ENCODE measurements around the gene TSPAN14. TPM values are rescaled to one million over a fixed set of nuclear protein-coding genes. Genes with fewer than 3 reads are reported as not detected.

The TSPAN14 gene
- total RNA-seq, 1 experiment from 2014 or later: 40.4 TPM

DNA sequence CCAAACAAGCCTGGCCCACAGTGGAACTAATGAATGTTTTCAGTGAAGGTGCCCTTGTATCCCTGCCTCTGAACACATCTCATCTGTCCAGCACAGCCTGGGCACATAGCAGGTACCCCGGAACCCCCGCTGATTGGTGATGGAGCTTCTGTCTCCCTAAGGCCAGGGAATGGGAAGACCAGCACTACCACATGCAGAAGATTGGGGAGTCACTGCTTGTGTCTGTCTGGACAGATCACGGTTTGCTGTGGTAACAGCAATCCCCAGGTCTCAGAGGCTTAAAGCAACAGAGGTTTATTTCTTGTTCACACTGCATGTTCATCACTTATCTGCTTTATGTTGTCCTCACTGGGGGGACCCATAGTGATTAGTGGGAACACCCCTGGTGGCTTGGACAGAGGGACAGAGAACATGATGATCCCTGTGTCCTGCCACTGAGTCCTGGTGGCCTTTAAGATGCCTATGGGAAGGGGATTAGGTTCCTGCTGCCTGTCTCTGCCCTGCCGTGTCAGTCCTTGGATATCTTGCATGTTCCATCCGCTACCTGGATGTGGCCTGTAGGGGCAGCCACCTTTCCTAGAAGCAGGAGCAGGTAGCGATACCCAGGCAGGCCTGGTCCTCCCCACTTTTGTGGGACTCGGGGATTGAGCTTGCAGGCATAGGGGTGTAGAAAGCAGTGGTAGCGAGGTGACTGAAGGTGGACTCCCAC, 3.6 kb downstream of the TSPAN14 start:
- Histone ChIP-seq H3K9me3 (replicated peaks) (no peaks in the 10 kb centered on the region), H3K4me1 (peaks cover 43% of the 10 kb centered on the region), H3K27ac (no peak overlapping the region), H3K27me3 (no peaks in the 10 kb centered on the region), H3K4me3 (no peak overlapping the region), H3K36me3 (no peaks in the 10 kb centered on the region)
- no peak for DNase-seq

DNA sequence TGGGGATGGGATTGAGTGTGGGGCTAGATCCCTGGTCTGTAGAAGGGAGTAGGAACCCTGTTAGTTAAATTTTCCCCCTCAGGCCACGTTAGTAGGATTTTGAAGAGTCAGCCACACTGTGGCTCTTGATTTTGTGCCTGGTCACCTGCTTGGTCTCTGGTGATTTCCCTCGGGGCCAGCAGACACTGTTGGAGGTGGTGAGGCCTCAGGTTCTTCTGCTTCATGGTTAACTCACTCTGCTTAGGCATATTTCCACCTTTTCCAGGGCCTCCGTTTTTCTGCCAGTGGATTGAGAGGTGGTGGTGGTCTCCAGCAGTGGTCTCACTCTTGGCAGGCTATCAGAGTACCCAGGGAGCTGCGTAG, 4.1 kb downstream of the TSPAN14 start:
- no peaks in the 10 kb centered on the region for H3K36me3 ChIP-seq
- H3K27ac ChIP-seq: no peak overlapping the region
- no peak overlapping the region for H3K4me3 ChIP-seq
- H3K27me3 ChIP-seq: no peaks in the 10 kb centered on the region
- DNase-seq: no peak
- no peaks in the 10 kb centered on the region for H3K9me3 ChIP-seq (replicated peaks)
- H3K4me1 ChIP-seq: peaks cover 45% of the 10 kb centered on the region

DNA sequence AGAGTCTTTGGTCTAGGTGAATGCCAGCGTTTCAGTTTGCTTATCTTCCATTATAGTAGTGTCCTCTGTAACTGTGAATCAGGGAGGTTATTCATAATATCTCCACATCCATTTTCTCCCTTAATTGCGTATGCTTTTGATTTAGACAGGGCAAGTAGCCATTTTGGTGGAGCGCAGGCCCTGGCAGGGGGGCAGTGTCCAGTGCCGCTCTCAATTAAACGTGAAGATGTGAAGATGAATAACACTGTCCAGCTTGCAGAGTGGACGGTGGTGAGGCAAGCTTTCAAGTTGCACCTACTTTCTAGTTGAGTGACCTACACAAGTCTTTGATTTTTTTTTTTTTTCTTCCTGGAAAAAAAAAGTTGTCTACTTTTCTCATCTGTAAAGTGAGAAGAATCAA, 4.5 kb downstream of the TSPAN14 start:
- H3K27me3 ChIP-seq: no peaks in the 10 kb centered on the region
- H3K4me3 ChIP-seq: no peak overlapping the region
- no peak for DNase-seq
- no peaks in the 10 kb centered on the region for H3K36me3 ChIP-seq
- H3K27ac ChIP-seq: no peak overlapping the region
- H3K4me1 ChIP-seq: peaks cover 47% of the 10 kb centered on the region
- no peaks in the 10 kb centered on the region for H3K9me3 ChIP-seq (replicated peaks)

DNA sequence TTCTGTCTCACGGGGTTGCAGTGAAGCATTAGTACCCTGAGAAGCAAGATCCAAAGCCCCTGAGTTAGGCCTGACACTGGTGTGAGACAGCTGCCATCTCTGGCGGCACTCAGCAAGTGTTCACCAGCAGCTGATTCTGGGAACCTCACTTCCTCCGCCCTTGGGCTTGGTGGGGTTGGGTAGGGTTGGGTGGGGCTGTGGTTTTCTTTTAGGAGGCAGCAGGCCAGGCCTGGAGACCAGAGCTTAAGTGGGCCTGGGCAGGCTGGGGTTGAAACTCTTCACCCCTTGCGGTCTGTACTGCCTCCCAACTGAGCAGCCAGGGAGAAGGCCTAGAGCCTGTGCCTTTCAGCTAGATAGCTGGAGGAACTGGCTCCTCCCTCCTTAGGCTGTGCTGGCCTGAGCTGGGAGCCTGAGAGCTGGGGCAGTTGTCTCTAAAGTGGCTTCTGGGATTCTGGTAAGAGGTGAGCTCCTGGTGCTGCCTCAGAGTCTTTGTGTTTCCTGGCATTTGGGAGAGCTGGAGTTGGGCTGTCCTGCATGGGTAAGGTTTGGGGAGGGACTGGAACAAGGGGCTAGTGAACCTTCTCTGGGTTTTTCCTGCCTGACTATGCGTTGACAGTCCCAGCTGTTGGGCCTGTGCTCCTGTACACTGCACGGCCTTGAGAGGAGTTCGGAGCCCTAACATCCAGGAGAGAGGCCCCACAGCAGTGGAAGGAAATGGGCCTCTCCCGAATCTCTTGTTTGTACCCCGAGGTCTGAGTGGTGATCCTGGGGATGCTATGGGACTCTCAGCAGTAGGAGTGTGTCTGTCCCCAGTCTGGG, 5.1 kb downstream of the TSPAN14 start:
- DNase-seq: peak; percentile 95 to 97
- H3K9me3 ChIP-seq (replicated peaks): no peaks in the 10 kb centered on the region
- no peaks in the 10 kb centered on the region for H3K36me3 ChIP-seq
- H3K4me3 ChIP-seq: no peak overlapping the region
- H3K27me3 ChIP-seq: no peaks in the 10 kb centered on the region
- H3K4me1 ChIP-seq: peaks cover 52% of the 10 kb centered on the region
- peak overlapping the region; percentile 35 for H3K27ac ChIP-seq

DNA sequence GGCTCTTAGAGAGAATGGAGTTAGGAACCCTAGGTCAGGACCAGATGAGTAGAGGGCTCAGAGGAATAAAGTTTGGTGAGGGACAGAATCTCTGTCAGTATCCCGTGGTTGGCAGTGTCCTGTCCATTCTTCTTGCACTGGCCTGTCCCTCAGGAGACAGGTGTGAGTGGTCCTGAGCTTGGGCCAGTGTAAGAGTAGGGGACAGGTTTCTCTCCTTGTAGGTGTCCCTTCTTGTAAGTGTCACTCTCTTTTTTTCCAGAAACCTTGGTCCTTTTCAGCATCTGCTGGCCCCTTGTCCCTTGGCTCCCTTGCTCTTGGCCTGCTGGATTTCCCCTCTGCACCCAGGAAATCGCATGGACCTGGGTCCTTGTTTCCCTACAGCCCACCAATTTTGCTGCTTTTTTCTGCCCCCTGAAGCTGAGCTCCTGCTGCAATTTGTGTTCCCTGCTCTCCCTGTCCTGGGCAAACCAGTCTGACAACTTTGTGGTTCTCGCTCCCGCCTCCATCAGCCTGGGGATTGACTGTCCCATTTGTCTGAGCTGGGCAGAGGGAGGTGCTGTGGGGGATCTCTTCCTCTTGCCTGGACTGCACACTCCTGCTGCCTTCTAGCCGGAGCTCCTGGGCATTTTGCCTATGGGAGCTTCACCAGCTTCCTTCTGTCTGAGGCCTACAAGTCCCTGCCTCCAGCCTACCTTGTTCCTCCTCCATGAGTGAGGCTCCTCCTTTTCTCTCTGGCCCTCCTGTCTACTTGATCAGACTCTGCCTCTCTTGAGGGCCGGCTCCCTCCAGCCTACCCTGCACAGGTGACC, 6.5 kb downstream of the TSPAN14 start:
- H3K27ac ChIP-seq: no peak overlapping the region
- DNase-seq: peak in 1 of 2 experiments; percentile 38
- no peaks in the 10 kb centered on the region for H3K36me3 ChIP-seq
- H3K9me3 ChIP-seq (replicated peaks): no peaks in the 10 kb centered on the region
- H3K4me1 ChIP-seq: peaks cover 65% of the 10 kb centered on the region
- H3K4me3 ChIP-seq: no peak overlapping the region
- no peaks in the 10 kb centered on the region for H3K27me3 ChIP-seq

DNA sequence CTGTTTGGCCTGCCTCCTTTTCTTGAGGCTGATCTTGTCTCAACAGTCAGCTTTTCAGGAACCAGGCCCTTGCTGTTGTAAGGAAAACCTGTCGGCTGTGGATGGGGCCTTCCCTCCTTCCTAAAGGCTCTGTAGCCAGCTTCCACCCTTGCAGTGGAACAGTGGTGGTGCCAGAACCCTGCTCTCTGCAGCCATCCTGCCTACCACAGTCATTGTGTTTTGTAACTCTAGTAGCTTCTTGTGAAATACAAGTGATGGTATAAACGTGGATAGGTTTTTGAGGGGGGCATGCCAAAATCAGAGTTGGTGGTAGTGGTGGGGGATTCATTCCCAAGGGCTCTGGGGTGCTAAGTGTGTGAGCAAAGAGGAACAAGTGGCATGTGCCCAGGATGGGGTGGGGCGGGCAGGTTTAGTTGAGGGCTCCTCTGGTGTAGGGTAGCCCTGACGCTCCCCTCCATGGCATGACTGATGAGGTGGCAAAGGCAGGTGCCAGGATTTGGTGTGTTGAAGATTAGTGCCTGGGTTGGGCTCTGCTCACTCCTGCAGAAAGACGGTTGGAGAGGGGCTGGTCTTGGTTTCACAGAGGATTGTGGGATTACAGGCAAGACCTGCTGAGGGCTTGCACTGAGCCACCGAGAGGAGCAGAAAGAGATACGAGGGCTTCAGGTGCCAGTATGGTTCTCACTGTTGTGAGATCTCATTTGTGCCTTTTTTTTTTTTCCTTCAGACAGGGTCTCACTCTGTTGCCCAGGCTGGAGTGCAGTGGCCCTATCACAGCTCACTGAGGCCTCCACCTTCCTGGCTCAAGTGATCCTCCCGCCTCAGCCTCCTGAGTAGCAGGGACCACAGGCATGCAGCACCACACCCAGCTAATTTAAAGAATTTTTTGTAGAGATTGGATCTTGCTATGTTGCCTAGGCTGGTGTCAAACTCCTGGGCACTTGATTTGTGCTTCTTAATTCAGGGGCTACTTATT, 7.4 kb downstream of the TSPAN14 start:
- DNase-seq: no peak
- no peaks in the 10 kb centered on the region for H3K36me3 ChIP-seq
- peaks cover 71% of the 10 kb centered on the region for H3K4me1 ChIP-seq
- no peak overlapping the region for H3K27ac ChIP-seq
- no peak overlapping the region for H3K4me3 ChIP-seq
- H3K9me3 ChIP-seq (replicated peaks): no peaks in the 10 kb centered on the region
- H3K27me3 ChIP-seq: no peaks in the 10 kb centered on the region

DNA sequence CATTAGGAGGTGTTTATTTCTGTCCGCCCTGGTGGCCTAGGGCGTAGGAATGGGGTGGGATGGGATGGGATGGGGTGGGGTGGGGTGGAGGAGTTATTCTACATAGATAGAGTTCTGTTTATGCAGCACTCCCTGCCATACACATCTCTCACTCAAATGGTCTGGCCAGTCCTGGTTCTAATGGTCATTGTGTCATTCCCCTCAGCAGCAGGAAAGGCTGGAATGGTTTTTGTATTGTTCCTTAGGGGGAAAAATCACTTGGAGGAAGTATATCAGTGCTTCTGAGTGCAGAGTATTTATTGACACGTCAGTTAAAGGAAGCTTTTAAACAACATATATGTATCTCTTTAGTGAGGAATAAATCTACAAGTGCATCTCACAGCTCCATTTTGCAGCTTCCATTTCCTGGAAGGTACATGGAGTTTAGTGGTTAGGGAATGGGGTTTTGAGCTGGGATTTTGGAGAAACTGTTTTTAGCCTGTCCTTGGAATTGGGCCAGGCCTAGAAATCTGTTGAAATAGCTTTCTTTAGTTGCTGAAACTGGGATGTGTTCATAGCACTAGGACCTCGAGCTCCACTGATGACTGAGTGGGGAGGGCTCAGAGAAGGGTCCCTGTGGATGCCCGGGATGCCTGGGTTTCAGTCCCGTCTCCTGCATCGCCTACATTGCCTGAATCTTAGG, 8.3 kb downstream of the TSPAN14 start:
- Histone ChIP-seq H3K9me3 (replicated peaks) (no peaks in the 10 kb centered on the region), H3K4me3 (no peak overlapping the region), H3K27ac (no peak overlapping the region), H3K36me3 (no peaks in the 10 kb centered on the region), H3K4me1 (peaks cover 72% of the 10 kb centered on the region), H3K27me3 (no peaks in the 10 kb centered on the region)
- no peak for DNase-seq

DNA sequence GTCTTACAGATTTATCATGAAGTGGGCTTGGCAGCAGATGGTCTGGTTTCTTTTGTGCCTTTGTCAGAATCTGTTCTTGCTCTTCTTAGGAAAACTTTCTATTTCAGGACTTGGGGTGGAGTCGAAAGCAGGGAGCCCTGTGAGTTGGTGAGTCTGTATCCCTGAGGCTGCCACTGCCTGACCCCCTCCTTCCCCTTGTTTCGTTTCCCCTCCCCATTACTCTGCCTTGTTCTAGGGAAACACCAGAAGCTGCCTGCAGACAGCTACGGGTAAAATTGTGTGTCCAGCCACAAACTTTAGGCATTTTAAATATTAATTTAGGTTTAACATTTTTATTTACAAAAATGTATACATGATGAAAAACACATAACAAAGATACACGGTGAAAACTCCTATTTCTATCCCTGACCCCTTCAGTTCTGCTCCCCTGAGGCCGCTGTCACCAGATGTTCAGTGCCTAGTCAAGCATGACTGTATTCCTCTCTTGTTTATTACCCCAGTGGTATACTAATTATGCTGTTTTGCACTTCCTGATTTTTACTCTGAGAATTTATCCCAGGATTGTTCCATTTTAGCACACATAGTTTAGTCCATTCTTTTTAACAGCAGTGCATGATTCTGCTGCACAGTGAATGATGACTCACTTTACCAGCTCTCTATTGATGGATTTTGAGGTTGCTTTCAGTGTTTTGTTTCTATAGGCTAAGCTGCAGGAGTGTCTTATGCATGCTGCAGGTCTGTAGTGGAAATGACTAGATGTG, 9.1 kb downstream of the TSPAN14 start:
- Histone ChIP-seq H3K27ac (no peak overlapping the region), H3K36me3 (no peaks in the 10 kb centered on the region), H3K4me1 (peaks cover 69% of the 10 kb centered on the region), H3K4me3 (no peak overlapping the region), H3K9me3 (replicated peaks) (no peaks in the 10 kb centered on the region), H3K27me3 (no peaks in the 10 kb centered on the region)
- no peak for DNase-seq

DNA sequence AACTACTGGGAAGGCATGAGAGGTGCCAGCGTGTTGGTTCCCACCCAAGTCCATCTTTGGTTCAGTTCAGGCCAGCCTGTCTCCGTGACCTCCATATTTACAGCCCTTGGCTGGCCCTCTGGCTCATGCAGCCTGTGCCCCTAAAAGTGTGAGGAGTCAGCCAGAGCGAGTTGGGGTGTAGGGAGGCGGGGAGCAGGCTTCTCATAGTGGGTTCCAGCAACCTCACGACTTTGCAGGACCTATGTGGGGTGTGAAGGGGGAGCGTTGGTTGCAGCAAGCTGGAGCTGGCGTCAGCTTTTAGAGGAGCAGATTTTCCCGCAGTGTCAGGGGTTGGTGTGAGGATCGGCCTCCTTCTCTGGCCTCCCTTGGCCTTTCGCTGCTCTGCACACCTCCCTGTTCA, 9.8 kb downstream of the TSPAN14 start:
- H3K27ac ChIP-seq: peak overlapping the region; percentile 70; the same call in 1 of the 2 replicates
- H3K9me3 ChIP-seq (replicated peaks): no peaks in the 10 kb centered on the region
- no peak for DNase-seq
- no peaks in the 10 kb centered on the region for H3K27me3 ChIP-seq
- peaks cover 63% of the 10 kb centered on the region for H3K4me1 ChIP-seq
- H3K4me3 ChIP-seq: no peak overlapping the region
- no peaks in the 10 kb centered on the region for H3K36me3 ChIP-seq

DNA sequence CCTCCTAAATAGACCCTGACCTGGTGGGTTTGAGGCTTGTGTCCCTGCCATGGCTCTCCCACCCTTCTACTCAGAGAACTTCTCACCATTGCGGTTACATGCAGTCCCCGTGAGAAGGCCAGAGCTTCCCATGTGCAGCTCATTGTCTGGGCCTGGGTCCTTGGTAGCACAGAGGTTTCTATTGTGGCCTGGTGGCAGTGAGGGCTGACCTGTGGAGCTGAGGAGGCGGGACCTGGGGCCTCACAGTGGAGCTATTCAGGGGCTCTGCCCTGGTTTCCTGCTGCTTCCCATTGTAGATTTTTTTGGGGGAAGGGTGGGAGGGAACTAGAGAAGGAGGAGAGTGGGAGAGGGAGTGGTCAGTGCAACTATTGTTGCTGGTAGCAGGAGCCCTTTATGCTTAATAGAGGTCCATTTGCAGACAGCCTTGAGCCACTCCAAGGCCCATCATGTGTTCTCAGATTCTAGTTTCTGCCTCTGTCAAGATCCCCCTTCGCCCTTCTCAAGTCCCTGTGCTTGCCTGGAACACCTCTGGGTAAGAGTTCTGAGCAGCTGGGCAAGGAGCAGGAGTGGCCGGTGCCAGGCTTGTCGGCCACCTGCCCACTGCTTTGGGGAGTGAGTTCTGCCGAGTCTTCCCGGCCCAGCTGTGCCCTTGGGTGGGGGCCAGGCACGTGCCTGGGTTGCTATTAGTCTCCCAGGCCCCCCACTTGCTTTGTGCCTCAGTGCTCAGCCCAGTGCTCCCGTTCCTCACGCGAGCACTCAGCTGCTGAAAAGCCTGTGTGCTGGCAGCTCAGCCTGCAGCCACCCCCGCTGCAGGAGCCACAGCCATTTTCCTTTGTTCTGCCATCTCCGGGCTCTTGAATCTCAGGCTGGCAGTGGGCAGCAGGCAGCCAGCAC, 10.7 kb downstream of the TSPAN14 start:
- Histone ChIP-seq H3K4me3 (no peak overlapping the region), H3K27ac (peak overlapping the region; percentile 70), H3K9me3 (replicated peaks) (no peaks in the 10 kb centered on the region), H3K36me3 (no peaks in the 10 kb centered on the region), H3K4me1 (peaks cover 57% of the 10 kb centered on the region), H3K27me3 (no peaks in the 10 kb centered on the region)
- peak; percentile 68 to 83 for DNase-seq

DNA sequence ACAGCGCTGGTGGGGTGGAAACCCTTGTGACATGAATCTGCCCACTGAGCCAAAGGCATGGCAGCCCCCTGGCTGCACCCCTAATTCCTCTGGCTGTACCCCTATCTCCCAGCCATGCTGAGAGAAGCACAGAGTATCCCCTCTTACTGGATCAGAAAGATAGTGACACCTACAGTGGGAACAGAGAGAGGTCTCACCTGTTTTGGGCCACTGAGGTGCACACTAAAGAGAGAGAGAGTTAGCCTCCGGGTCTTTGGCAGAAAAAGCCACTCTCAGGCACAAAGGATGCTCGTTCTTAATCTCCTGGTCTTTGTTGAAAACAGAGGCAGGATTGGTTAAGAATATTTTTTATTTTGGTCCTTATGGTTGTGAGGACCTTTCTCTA, 11.3 kb downstream of the TSPAN14 start:
- H3K4me1 ChIP-seq: peaks cover 51% of the 10 kb centered on the region
- H3K9me3 ChIP-seq (replicated peaks): no peaks in the 10 kb centered on the region

DNA sequence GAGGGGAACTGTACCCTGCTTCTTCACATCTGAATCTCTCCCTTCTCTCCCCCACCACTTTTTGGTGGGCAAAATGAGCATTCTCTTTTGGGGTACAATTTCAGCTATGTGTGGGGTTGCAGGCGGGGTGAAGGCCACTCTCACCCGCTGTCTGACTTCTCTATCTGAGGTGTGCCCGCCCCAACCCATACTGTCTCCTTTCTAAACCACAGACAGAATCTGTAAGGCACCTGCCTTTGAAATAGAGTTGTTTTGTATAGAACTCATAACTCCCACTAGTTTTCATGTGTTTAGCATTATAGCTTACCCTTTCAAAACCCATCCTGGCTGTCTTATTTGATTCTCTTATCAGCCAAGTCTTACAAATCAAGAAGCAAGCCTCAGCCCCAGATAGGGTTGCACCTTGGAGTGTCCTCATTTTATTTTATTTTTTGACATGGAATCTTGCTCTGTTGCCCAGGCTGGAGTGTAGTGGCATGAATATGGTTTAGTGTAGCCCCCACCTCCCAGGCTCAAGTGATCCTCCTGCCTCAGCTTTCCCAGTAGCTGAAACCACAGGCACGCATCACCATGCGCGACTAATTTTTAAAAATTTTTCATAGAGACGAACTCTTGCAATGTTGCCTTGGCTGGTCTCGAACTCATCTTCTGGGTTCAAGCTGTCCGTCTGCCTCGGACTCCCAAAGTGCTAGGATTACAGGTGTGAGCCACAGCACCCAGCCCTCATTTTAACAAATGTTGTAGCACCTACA, 11.9 kb downstream of the TSPAN14 start:
- Histone ChIP-seq H3K9me3 (replicated peaks) (no peaks in the 10 kb centered on the region), H3K36me3 (peaks cover 6% of the 10 kb centered on the region; the same call in 1 of the 2 replicates), H3K27me3 (no peaks in the 10 kb centered on the region), H3K27ac (peak overlapping the region; percentile 70), H3K4me3 (no peak overlapping the region), H3K4me1 (peaks cover 45% of the 10 kb centered on the region)
- DNase-seq: peak; percentile 33 to 41

More for the DNA sequence above, 11.3 kb downstream of the TSPAN14 start:
- no peak for DNase-seq
- peaks cover 4% of the 10 kb centered on the region; the same call in 1 of the 2 replicates for H3K36me3 ChIP-seq
- H3K27ac ChIP-seq: peak overlapping the region; percentile 70
- no peak overlapping the region for H3K4me3 ChIP-seq
- H3K27me3 ChIP-seq: no peaks in the 10 kb centered on the region
